ENCODE data around the gene LRRC8D.
A peak's percentile ranks its signal among the peaks of the same experiment; 100 is the strongest.

The LRRC8D gene

GRCh38 chr1:89807503-89807902 is 13.3 kb upstream of the LRRC8D start:
- DNase-seq (ENCODE audit: low read depth): no peak

- no peak for DNase-seq (ENCODE audit: low read depth)
These were observed 12.8 kb upstream of the LRRC8D start for GRCh38 chr1:89807983-89808382.

- DNase-seq (ENCODE audit: low read depth): no peak
These were observed 12.3 kb upstream of the LRRC8D start for GRCh38 chr1:89808441-89809117.

- DNase-seq (ENCODE audit: low read depth): no peak
These were observed 11.3 kb upstream of the LRRC8D start for GRCh38 chr1:89809556-89809955.

- no peak for DNase-seq (ENCODE audit: low read depth)
These were observed 10.5 kb upstream of the LRRC8D start for GRCh38 chr1:89810302-89810701.

- DNase-seq (ENCODE audit: low read depth): no peak
These were observed 10.0 kb upstream of the LRRC8D start for GRCh38 chr1:89810880-89811279.

- DNase-seq (ENCODE audit: low read depth): no peak
These were observed 7.8 kb upstream of the LRRC8D start for GRCh38 chr1:89812992-89813391.

GRCh38 chr1:89815040-89815439 is 5.8 kb upstream of the LRRC8D start:
- DNase-seq (ENCODE audit: low read depth): no peak

- no peak for DNase-seq (ENCODE audit: low read depth)
These were observed 5.2 kb upstream of the LRRC8D start for GRCh38 chr1:89815611-89816010.

GRCh38 chr1:89816366-89816765 is 4.5 kb upstream of the LRRC8D start:
- no peak for DNase-seq (ENCODE audit: low read depth)

GRCh38 chr1:89821322-89822108 is 683 bp downstream of the LRRC8D start:
- peak; percentile 43 for DNase-seq (ENCODE audit: low read depth)

- DNase-seq (ENCODE audit: low read depth): no peak
These were observed 1.5 kb downstream of the LRRC8D start for GRCh38 chr1:89822109-89822962.

- no peak for DNase-seq (ENCODE audit: low read depth)
These were observed 2.3 kb downstream of the LRRC8D start for GRCh38 chr1:89822999-89823628.

GRCh38 chr1:89823679-89824292 is 3.0 kb downstream of the LRRC8D start:
- DNase-seq (ENCODE audit: low read depth): no peak

GRCh38 chr1:89826594-89826993 is 5.8 kb downstream of the LRRC8D start:
- no peak for DNase-seq (ENCODE audit: low read depth)

GRCh38 chr1:89827330-89827729 is 6.5 kb downstream of the LRRC8D start:
- no peak for DNase-seq (ENCODE audit: low read depth)

GRCh38 chr1:89827902-89828301 is 7.1 kb downstream of the LRRC8D start:
- no peak for DNase-seq (ENCODE audit: low read depth)

GRCh38 chr1:89829186-89829585 is 8.4 kb downstream of the LRRC8D start:
- DNase-seq (ENCODE audit: low read depth): no peak

- DNase-seq (ENCODE audit: low read depth): no peak
These were observed 10.8 kb downstream of the LRRC8D start for GRCh38 chr1:89831462-89832120.

- no peak for DNase-seq (ENCODE audit: low read depth)
These were observed 11.8 kb downstream of the LRRC8D start for GRCh38 chr1:89832496-89833127.

Data from activated T-helper 9 cell treated with anti-CD3 and anti-CD28 coated beads, Interleukin-2, amount 50 U/mL, for 16 hours (primary cell).